Activated CD8-positive, alpha-beta T cell treated with anti-CD3 and anti-CD28 coated beads, Interleukin-2, amount 10 ng/mL, durations not matched to agents 7 days and 5 days (primary cell): ENCODE data around the gene L3MBTL4. TPM values are rescaled to one million over a fixed set of nuclear protein-coding genes. Genes with fewer than 3 reads are reported as not detected.

Experiments
- ATAC-seq: fragments of 150-1000 bp; cut with Tn5 transposase; one replicate; pipeline ENCODE4 v1.10.0; 2021; ENCODE audit warnings: moderate library complexity
- CTCF ChIA-PET: fragments of 350-600 bp; sonication (Branson Sonifier 250); formaldehyde crosslinking; loops from one replicate; lab custom pipeline; 2021; ENCODE audit warnings: antibody characterized with exemption; lab: Charles Lee
- POLR2A ChIA-PET: fragments of 350-600 bp; sonication (Branson Sonifier 250); formaldehyde crosslinking; loops from one replicate; lab custom pipeline; 2021; ENCODE audit warnings: antibody characterized with exemption; lab: Charles Lee
- DNase-seq: peaks from one replicate; pipeline ENCODE4 v3.0.0-alpha.2; 2020
- H3K27ac Mint-ChIP-seq: one replicate; pipeline ENCODE4 v1.8.0; 2021; ENCODE audit warnings: mild to moderate bottlenecking, mixed read lengths
- H3K27me3 Mint-ChIP-seq: one replicate; pipeline ENCODE4 v1.8.0; 2021; ENCODE audit warnings: low read depth, mixed read lengths
- H3K36me3 Mint-ChIP-seq: one replicate; pipeline ENCODE4 v1.8.0; 2021; ENCODE audit warnings: low read depth, mixed read lengths
- H3K4me1 Mint-ChIP-seq: one replicate; pipeline ENCODE4 v1.8.0; 2021; ENCODE audit warnings: low read depth, mixed read lengths
- H3K4me3 Mint-ChIP-seq: one replicate; pipeline ENCODE4 v1.8.0; 2021; ENCODE audit warnings: mild to moderate bottlenecking, mixed read lengths
- H3K9me3 Mint-ChIP-seq: one replicate; pipeline ENCODE4 v1.8.0; 2022; ENCODE audit warnings: mixed read lengths; ENCODE audit not compliant: insufficient read depth
- total RNA-seq, 2 experiments: library from RNA; stranded (reverse); gene quantifications; one replicate each; pipeline ENCODE4 v1.2.3, GENCODE V29; 2021

The L3MBTL4 gene
- total RNA-seq, 2 experiments from 2014 or later, result not detected

GRCh38 chr18:6004683-6005082 is 410.0 kb downstream of the L3MBTL4 start:
- Mint-ChIP-seq H3K9me3 (no peaks in the 10 kb centered on the region), H3K27ac (no peak overlapping the region), H3K4me3 (no peak overlapping the region), H3K27me3 (no peaks in the 10 kb centered on the region), H3K36me3 (no peaks in the 10 kb centered on the region), H3K4me1 (peaks cover 7% of the 10 kb centered on the region)
- ATAC-seq (no peak), DNase-seq (peak; percentile 24)
- CTCF ChIA-PET, result no interaction called here
- POLR2A ChIA-PET, result no interaction called here

GRCh38 chr18:6004119-6004518 is 410.6 kb downstream of the L3MBTL4 start:
- Mint-ChIP-seq H3K4me1 (peaks cover 7% of the 10 kb centered on the region), H3K9me3 (no peaks in the 10 kb centered on the region), H3K36me3 (no peaks in the 10 kb centered on the region), H3K27ac (no peak overlapping the region), H3K4me3 (no peak overlapping the region), H3K27me3 (no peaks in the 10 kb centered on the region)
- POLR2A ChIA-PET, result no interaction called here
- CTCF ChIA-PET, result no interaction called here
- DNase-seq (no peak), ATAC-seq (no peak)

GRCh38 chr18:6001867-6002266 is 412.8 kb downstream of the L3MBTL4 start:
- no peaks in the 10 kb centered on the region for H3K36me3 Mint-ChIP-seq
- CTCF ChIA-PET, result no interaction called here
- H3K27me3 Mint-ChIP-seq, result no peaks in the 10 kb centered on the region
- ATAC-seq, result no peak
- POLR2A ChIA-PET, result no interaction called here
- H3K4me1 Mint-ChIP-seq, result peaks cover 7% of the 10 kb centered on the region
- DNase-seq, result no peak
- H3K27ac Mint-ChIP-seq, result no peak overlapping the region
- H3K9me3 Mint-ChIP-seq, result no peaks in the 10 kb centered on the region
- no peak overlapping the region for H3K4me3 Mint-ChIP-seq

GRCh38 chr18:5998907-5999306 is 415.8 kb downstream of the L3MBTL4 start:
- no peak overlapping the region for H3K4me3 Mint-ChIP-seq
- H3K9me3 Mint-ChIP-seq, result no peaks in the 10 kb centered on the region
- ATAC-seq (no peak), DNase-seq (no peak)
- H3K36me3 Mint-ChIP-seq, result no peaks in the 10 kb centered on the region
- H3K27me3 Mint-ChIP-seq, result no peaks in the 10 kb centered on the region
- H3K4me1 Mint-ChIP-seq, result no peaks in the 10 kb centered on the region
- ChIA-PET CTCF (no interaction called here), POLR2A (no interaction called here)
- no peak overlapping the region for H3K27ac Mint-ChIP-seq

GRCh38 chr18:5998166-5998881 is 416.4 kb downstream of the L3MBTL4 start:
- no peak for ATAC-seq

GRCh38 chr18:5997361-5997760 is 417.4 kb downstream of the L3MBTL4 start:
- Mint-ChIP-seq H3K9me3 (no peaks in the 10 kb centered on the region), H3K36me3 (no peaks in the 10 kb centered on the region), H3K27ac (no peak overlapping the region), H3K4me1 (no peaks in the 10 kb centered on the region), H3K27me3 (no peaks in the 10 kb centered on the region), H3K4me3 (no peak overlapping the region)
- no peak for ATAC-seq
- ChIA-PET POLR2A (no interaction called here), CTCF (no interaction called here)
- no peak for DNase-seq

More at GRCh38 chr18:5998166-5998881, 416.4 kb downstream of the L3MBTL4 start:
- DNase-seq, result no peak
- Mint-ChIP-seq H3K4me1 (no peaks in the 10 kb centered on the region), H3K36me3 (no peaks in the 10 kb centered on the region), H3K4me3 (no peak overlapping the region), H3K27ac (no peak overlapping the region), H3K27me3 (no peaks in the 10 kb centered on the region), H3K9me3 (no peaks in the 10 kb centered on the region)
- CTCF ChIA-PET, result no interaction called here
- POLR2A ChIA-PET, result no interaction called here

- Mint-ChIP-seq H3K27me3 (no peaks in the 10 kb centered on the region), H3K4me1 (no peaks in the 10 kb centered on the region), H3K9me3 (no peaks in the 10 kb centered on the region), H3K4me3 (no peak overlapping the region), H3K36me3 (no peaks in the 10 kb centered on the region), H3K27ac (no peak overlapping the region)
- DNase-seq (no peak), ATAC-seq (no peak)
- ChIA-PET CTCF (no interaction called here), POLR2A (no interaction called here)
Observed at GRCh38 chr18:5995626-5996025, 419.1 kb downstream of the L3MBTL4 start.

- DNase-seq, result no peak
- ATAC-seq, result no peak
- no peaks in the 10 kb centered on the region for H3K27me3 Mint-ChIP-seq
- H3K36me3 Mint-ChIP-seq, result no peaks in the 10 kb centered on the region
- POLR2A ChIA-PET, result no interaction called here
- no peaks in the 10 kb centered on the region for H3K9me3 Mint-ChIP-seq
- CTCF ChIA-PET, result no interaction called here
- no peak overlapping the region for H3K4me3 Mint-ChIP-seq
- H3K27ac Mint-ChIP-seq, result no peak overlapping the region
- H3K4me1 Mint-ChIP-seq, result no peaks in the 10 kb centered on the region
Observed at GRCh38 chr18:5993938-5994337, 420.8 kb downstream of the L3MBTL4 start.

- H3K9me3 Mint-ChIP-seq, result no peaks in the 10 kb centered on the region
- no peaks in the 10 kb centered on the region for H3K27me3 Mint-ChIP-seq
- no peaks in the 10 kb centered on the region for H3K4me1 Mint-ChIP-seq
- H3K27ac Mint-ChIP-seq, result no peak overlapping the region
- DNase-seq (no peak), ATAC-seq (no peak)
- ChIA-PET CTCF (no interaction called here), POLR2A (interaction anchor here (0.6 kb wide), 1 partner anchor 866 kb away, joined by 3 read pairs; no protein-coding TSS in a partner anchor)
- H3K4me3 Mint-ChIP-seq, result no peak overlapping the region
- no peaks in the 10 kb centered on the region for H3K36me3 Mint-ChIP-seq
Observed at GRCh38 chr18:5992381-5992780, 422.3 kb downstream of the L3MBTL4 start.

- Mint-ChIP-seq H3K36me3 (no peaks in the 10 kb centered on the region), H3K4me1 (no peaks in the 10 kb centered on the region), H3K27me3 (no peaks in the 10 kb centered on the region), H3K9me3 (no peaks in the 10 kb centered on the region), H3K4me3 (no peak overlapping the region), H3K27ac (no peak overlapping the region)
- ChIA-PET CTCF (no interaction called here), POLR2A (no interaction called here)
- ATAC-seq, result no peak
- DNase-seq, result no peak
Observed at GRCh38 chr18:5987249-5987648, 427.5 kb downstream of the L3MBTL4 start.

GRCh38 chr18:5986257-5986931 is 428.3 kb downstream of the L3MBTL4 start:
- H3K27me3 Mint-ChIP-seq, result no peaks in the 10 kb centered on the region
- ChIA-PET POLR2A (no interaction called here), CTCF (no interaction called here)
- ATAC-seq (no peak), DNase-seq (no peak)
- H3K4me3 Mint-ChIP-seq, result no peak overlapping the region
- H3K36me3 Mint-ChIP-seq, result no peaks in the 10 kb centered on the region
- no peaks in the 10 kb centered on the region for H3K4me1 Mint-ChIP-seq
- H3K9me3 Mint-ChIP-seq, result no peaks in the 10 kb centered on the region
- no peak overlapping the region for H3K27ac Mint-ChIP-seq

- Mint-ChIP-seq H3K4me1 (no peaks in the 10 kb centered on the region), H3K4me3 (no peak overlapping the region), H3K9me3 (no peaks in the 10 kb centered on the region), H3K27ac (no peak overlapping the region), H3K27me3 (no peaks in the 10 kb centered on the region), H3K36me3 (no peaks in the 10 kb centered on the region)
- CTCF ChIA-PET, result no interaction called here
- POLR2A ChIA-PET, result no interaction called here
- no peak for DNase-seq
- ATAC-seq, result no peak
Observed at GRCh38 chr18:5984245-5984644, 430.5 kb downstream of the L3MBTL4 start.
